SH-SY5Y (cell line): ENCODE measurements around the gene RAB6B.

ENCODE experiments used
- GATA2 ChIP-seq: IDR thresholded peaks from 2 replicates; pipeline ENCODE4 v1.6.1; 2011; ENCODE audit warnings: mild to moderate bottlenecking, low read depth, low read length
- GATA3 ChIP-seq: IDR thresholded peaks from 2 replicates; pipeline ENCODE4 v1.6.1; 2011; ENCODE audit warnings: low read depth, mild to moderate bottlenecking, low read length, moderate library complexity

DNA sequence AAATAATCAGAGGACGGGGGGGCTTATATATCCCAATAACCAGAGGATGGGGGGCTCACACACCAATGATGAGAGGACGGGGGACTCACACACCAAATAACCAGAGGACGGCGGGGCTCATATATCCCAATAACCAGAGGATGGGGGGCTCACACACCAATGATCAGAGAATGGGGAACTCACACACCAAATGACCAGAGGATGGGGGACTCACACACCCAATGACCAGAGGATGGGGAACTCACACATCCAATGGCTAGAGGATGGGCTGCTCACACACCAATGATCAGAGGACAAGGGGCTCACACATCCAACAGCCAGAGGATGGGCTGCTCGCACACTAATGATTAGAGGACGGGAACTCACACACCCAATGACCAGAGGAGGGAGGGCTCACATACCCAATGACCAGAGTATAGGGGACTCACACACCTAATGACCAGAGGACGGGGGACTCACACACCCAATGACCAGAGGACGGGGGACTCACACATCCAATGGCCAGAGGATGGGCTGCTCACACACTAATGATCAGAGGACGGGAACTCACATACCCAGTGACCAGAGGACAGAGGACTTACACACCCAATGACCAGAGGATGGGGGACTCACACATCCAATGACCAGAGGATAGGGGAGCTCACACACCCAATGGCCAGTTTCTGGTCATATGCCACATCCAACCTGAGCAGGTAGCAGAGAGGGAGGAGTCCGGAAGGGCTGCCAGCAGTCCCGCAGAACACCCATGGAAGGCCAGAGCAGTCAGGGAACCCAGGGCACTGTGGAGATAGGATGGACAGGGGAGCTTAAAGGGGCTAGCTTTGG, 10.6 kb downstream of the RAB6B start:
- TF ChIP-seq GATA2 (no peak), GATA3 (no peak)
